A673 (cell line): Measurements from ENCODE around the gene XYLT1.
"Not testable (repeated sequence)": the region's sequence is repeated elsewhere in the genome, so short reads cannot be mapped to it uniquely, and the experiment has no call there.

ENCODE experiments used
- CTCF ChIP-seq: fragments of 300-800, 200-600 bp; sonication (generic); conservative IDR thresholded peaks from 2 replicates; pipeline ENCODE4 v1.5.1; 2017; ENCODE audit warnings: low read depth, mild to moderate bottlenecking, antibody characterized with exemption, low read length, moderate library complexity, mixed read lengths
- EZH2 ChIP-seq: fragments of 200-600 bp; sonication (generic); IDR thresholded peaks from 2 replicates; pipeline ENCODE4 v1.6.1; 2017; ENCODE audit warnings: borderline replicate concordance, low read depth, mild to moderate bottlenecking, mixed read lengths, antibody characterized with exemption, low read length; ENCODE audit not compliant: poor library complexity, severe bottlenecking

- TF ChIP-seq CTCF, EZH2: not testable (repeated sequence)
These were observed 135.4 kb downstream of the XYLT1 start for GRCh38 chr16:17335406-17335805.
